GM19025 (cell line): ENCODE results near the gene NRXN2.
"Not testable (repeated sequence)": the region's sequence is repeated elsewhere in the genome, so short reads cannot be mapped to it uniquely, and the experiment has no call there.

Experiments used
- ATAC-seq: cut with Tn5 transposase; IDR thresholded peaks from one replicate; pipeline ENCODE4 v1.9.1; 2021; ENCODE audit warnings: mild to moderate bottlenecking, low read depth, moderate library complexity; ENCODE audit not compliant: unreplicated experiment

The NRXN2 gene

DNA sequence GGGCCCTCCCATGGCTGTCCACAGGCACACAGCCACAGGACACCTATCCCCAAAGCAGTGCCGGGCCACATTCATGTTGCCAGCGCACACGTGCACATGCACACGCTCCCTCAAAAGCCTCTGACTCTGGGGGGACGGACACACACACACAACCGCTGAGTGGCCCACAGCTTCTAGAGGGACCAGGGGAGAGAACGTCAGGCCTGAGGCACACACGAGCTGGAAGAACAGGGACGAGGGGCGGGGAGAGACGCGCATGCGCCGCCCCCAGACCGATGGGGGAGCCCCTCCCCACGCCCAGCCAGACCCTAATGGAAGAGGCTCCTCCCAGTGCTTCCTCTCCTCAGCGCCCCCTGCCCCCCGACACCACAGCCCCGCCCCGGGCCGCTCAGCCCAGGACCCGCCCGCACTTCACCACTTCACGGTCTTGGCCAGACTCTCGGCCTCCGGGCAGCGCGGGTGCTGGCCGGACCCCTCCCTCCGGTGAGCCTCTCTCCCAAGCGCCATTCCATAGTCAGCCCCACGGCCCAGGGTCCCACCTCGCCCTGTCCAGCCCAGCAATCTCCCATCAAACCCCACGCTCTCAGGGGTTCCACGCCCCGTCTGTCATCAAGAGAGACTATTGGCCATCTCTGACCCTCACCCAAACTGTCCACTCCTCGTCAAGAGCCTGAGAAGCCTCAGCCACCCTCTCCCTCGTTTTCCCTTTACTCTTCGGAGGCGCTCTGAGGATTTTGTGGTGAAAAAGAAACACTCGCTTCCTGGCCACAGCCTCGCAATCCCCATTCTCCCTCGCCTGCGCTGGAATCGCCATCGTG lies 11.7 kb downstream of the NRXN2 start:
- no peak for ATAC-seq

GRCh38 chr11:64710418-64711137 lies 12.4 kb downstream of the NRXN2 start:
- ATAC-seq: no peak

GRCh38 chr11:64705501-64705900 lies 17.5 kb downstream of the NRXN2 start:
- ATAC-seq: no peak

DNA sequence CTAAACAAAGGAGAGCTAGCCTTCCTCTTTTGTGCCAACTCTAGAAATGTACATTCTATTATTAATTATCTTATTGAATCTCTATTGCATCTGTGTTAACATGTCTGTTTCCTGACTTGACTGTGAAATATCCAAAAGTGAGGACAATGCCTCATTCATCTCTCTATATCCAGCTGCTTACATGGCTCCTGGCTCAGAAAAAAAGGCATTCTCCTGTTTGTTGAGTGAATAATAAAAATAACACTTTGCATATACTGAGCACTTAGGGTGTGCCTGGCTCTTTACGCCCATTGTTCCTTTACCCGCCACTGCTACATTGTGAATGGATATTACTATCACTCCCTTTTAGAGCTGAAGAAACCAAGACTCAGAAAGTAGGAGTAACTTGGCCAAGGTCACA lies 19.9 kb downstream of the NRXN2 start:
- ATAC-seq: no peak

DNA sequence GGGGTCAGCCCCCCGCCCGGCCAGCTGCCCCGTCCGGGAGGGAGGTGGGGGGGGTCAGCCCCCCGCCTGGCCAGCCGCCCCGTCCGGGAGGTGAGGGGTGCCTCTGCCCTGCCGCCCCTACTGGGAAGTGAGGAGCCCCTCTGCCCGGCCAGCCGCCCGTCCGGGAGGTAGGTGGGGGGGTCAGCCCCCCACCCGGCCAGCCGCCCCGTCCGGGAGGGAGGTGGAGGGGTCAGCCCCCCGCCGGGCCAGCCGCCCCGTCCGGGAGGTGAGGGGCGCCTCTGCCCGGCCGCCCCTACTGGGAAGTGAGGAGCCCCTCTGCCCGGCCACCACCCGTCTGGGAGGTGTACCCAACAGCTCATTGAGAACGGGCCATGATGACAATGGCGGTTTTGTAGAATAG lies 21.0 kb downstream of the NRXN2 start:
- not testable (repeated sequence) for ATAC-seq

DNA sequence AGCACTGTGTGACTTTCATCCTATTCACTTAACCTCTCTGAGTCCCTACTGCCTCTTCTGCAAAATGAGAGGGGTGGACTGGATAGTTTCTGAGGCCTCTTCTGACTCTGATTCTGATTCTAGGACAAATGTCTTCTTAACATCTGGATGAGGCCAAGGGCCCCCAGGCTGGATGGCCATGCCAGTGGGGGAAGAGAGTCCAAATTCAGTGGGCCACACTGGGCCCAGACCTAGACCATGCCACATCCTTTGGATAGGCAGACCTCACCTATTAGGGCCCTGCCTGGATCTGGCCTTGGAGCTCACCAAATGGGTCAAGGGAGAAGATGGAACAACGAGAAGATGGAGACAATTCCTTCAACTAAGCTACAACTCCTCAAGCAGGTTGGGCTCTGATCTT lies 24.6 kb downstream of the NRXN2 start:
- no peak for ATAC-seq

- ATAC-seq: no peak
These were observed 25.2 kb downstream of the NRXN2 start for GRCh38 chr11:64697663-64698375.

- ATAC-seq: no peak
These were observed 27.0 kb downstream of the NRXN2 start for GRCh38 chr11:64696045-64696444.

- no peak for ATAC-seq
These were observed 27.4 kb downstream of the NRXN2 start for GRCh38 chr11:64695548-64695947.

DNA sequence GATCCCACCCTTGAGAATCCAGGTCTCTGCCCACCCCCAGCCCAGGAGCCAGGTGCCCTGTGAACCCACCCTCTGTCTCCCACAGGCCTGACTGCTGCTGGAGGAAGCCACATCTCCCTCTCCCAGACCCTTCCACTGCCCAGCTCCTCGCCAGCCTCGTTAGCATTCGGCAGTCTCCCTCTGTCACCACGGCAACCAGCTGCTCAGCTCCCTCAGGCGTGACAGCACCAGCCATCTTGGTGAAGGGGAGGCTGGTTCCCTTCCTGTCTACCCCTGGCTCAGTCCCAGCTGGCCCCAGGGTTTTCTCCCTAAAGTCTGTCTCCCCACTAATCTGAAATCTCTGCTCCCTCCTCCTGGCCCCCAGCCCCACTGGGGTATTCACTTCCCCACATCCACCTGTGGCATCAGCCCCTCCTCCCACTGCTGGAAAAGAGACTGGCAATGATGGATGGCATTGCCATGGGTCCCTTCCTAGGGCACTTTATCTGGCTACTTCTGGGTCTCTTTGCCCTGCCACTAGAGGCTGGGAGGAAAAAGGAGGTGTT lies 28.1 kb downstream of the NRXN2 start:
- ATAC-seq: no peak

- ATAC-seq: no peak
These were observed 28.8 kb downstream of the NRXN2 start for GRCh38 chr11:64694026-64694755.

- ATAC-seq: no peak
These were observed 30.1 kb downstream of the NRXN2 start for GRCh38 chr11:64692764-64693331.

DNA sequence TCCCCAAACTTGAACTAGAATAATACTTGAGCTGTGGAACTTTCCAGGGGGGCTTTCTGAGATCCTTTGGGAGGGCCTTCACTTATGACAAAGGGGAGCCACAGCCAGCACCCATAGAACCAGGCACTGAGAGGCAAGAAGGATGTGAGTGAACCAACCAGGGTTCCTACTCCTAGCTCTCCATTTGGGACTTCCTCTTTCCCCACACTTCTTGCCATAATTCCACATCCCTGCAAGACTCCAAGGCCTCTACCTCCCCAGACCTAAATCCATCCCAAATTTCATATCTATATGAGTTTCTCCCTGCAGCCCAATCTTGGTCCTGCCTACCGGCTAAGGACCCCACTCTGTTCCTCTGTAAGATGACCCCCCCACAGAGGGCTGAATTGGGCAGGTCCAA lies 31.5 kb downstream of the NRXN2 start:
- no peak for ATAC-seq

GRCh38 chr11:64690235-64690634 lies 32.8 kb downstream of the NRXN2 start:
- ATAC-seq: no peak

DNA sequence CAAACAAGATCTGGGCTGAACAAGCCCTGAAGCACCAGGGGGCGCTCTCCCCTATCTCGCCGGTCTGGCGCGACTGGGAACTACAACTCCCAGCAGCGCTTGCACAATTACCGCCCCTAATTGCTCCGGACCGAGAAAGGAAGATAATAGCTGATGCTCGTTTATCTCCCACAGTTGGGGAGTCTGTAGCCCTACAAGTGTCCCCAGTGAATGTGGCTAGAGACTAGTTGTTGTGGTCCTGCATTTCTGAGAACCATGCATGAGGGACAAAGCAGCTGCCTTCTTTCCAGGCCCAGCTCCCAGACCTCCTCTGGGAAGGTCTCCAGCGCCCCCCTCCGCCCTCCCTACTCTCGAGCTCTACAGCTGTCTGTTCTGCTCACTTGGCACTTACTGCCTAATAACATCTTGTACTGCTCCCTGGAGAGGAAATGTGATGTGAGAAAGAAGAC lies 34.4 kb downstream of the NRXN2 start:
- no peak for ATAC-seq

GRCh38 chr11:64687643-64688533 lies 35.1 kb downstream of the NRXN2 start:
- no peak for ATAC-seq

DNA sequence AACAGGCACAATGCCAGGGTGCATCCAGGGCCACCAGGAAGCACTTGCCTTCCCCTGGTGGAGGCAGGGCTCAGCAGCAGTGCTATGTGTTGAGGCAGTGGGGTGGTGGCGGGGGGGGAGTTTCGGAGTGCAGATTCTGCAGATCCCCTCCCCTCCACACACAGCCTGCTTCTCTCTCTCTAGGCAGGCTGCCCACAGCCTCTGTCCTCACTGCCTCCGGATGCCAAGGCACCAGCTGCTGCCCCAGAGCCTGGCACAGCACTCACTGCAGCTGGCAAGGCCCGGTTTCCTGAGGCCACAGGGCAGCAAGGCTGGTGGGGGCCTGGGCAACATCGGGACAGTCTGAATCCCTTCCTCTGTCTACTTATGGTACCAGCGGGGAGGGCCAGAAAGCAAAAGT lies 35.8 kb downstream of the NRXN2 start:
- ATAC-seq: no peak

DNA sequence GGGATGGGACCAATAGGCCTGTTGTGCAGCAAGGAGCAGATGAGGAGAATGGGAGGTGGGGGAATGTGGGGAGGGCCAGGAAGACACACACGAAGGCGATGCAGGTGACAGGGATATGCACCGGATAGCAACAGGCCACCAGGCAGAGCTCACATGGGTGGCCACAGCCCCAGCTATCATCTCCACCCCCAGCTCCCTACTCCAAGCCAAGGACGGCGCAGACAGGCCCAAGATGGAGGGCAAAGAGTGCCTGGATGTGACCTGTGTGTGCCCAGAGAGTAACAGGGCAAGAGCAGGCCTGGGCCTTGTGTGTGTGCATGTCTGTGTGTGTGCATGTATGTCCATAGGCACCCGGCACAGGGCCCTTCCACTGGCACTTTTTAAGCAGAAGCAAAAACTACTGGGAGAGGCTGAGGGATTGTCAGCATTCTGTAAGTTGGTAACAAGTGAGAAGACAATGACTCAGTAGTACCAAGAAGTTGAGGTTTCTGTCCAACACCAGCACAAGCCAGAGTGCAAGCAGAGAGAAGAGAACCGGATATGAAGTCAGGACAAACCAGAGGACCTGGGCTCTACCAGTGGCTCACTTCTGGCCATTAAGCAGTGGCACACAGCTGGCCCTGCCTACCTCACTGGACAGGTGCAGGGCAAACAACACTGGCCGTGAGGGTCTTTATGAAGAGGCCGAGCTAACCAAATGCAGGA lies 36.4 kb downstream of the NRXN2 start:
- ATAC-seq: no peak
